ENCODE data around the gene BLID. TPM values are rescaled to one million over a fixed set of nuclear protein-coding genes. Genes with fewer than 3 reads are reported as not detected.

Gene BLID
- total RNA-seq, 1 donor from 2014 or later, result 1.4 TPM

DNA sequence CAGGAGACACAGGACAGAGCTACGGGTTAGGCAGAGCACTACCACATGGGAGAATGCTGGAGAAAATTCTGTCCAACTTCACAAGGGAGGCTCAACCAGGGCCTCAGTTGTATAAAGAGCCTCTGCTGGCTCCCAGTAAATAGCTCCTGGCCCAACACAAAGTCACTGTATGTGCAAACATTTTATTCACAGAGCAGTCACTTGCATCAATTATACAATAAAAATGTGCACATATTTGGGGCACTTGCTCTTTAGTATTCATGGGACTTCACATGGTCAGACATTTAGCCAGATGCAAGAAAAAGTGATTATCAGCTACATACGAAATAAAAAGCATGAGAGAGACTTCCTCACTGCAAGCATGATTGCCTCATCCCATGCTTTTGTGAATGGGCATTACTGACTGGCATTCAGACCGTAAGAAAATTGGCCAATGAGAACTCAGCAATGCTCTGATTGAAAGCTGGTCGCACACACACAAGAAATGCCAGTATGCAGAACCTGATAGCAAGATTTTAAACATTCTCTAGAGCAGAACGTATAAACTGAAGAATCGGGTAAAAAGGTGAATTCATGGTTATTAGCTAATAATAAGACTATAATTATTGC, 39.4 kb downstream of the BLID start:
- no peaks in the 10 kb centered on the region for H3K27me3 Mint-ChIP-seq (ENCODE audit: low read depth)
- no peak overlapping the region for H3K4me3 Mint-ChIP-seq
- TF ChIP-seq, protein P1, sequence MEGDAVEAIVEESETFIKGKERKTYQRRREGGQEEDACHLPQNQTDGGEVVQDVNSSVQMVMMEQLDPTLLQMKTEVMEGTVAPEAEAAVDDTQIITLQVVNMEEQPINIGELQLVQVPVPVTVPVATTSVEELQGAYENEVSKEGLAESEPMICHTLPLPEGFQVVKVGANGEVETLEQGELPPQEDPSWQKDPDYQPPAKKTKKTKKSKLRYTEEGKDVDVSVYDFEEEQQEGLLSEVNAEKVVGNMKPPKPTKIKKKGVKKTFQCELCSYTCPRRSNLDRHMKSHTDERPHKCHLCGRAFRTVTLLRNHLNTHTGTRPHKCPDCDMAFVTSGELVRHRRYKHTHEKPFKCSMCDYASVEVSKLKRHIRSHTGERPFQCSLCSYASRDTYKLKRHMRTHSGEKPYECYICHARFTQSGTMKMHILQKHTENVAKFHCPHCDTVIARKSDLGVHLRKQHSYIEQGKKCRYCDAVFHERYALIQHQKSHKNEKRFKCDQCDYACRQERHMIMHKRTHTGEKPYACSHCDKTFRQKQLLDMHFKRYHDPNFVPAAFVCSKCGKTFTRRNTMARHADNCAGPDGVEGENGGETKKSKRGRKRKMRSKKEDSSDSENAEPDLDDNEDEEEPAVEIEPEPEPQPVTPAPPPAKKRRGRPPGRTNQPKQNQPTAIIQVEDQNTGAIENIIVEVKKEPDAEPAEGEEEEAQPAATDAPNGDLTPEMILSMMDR (IDR thresholded peaks at IDR 0.05; ENCODE audit: unreplicated experiment), result no peak
- H3K4me1 Mint-ChIP-seq, result peaks cover 9% of the 10 kb centered on the region
- no peak for DNase-seq (ENCODE audit: low spot score in 2 of 2, unreplicated experiment in 2 of 2)
- H3K27ac Mint-ChIP-seq, result no peak overlapping the region
- H3K9me3 Mint-ChIP-seq, result no peaks in the 10 kb centered on the region
- H3K36me3 Mint-ChIP-seq, result no peaks in the 10 kb centered on the region

DNA sequence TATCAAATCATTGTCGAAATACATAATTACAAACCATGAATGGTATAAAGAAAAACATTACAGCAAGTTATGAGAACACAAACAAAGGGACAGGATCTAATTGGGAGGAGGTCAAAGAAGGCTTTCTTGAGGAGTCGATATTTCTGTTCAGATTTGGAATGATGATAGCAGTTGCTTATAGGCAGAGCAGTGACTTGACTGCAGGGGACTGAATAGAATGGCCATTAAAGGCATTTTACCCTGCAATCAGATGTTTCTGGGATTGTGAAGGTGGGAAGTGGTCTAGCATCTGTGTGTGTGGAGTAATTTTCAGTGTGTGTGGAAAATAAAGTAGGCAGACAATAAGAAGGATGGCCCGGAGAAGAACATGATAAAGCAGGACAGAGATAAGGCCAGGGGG, 41.0 kb downstream of the BLID start:
- Mint-ChIP-seq H3K4me3 (no peak overlapping the region), H3K27me3 (ENCODE audit: low read depth) (no peaks in the 10 kb centered on the region), H3K4me1 (peaks cover 24% of the 10 kb centered on the region), H3K27ac (no peak overlapping the region), H3K9me3 (no peaks in the 10 kb centered on the region), H3K36me3 (no peaks in the 10 kb centered on the region)
- DNase-seq (ENCODE audit: low spot score in 2 of 2, unreplicated experiment in 2 of 2), result no peak
- TF ChIP-seq, protein P1 (IDR thresholded peaks at IDR 0.05; ENCODE audit: unreplicated experiment), result no peak

- no peaks in the 10 kb centered on the region for H3K9me3 Mint-ChIP-seq
- H3K4me1 Mint-ChIP-seq, result peaks cover 34% of the 10 kb centered on the region
- H3K36me3 Mint-ChIP-seq, result no peaks in the 10 kb centered on the region
- TF ChIP-seq, protein P1 (IDR thresholded peaks at IDR 0.05; ENCODE audit: unreplicated experiment), result no peak
- H3K27me3 Mint-ChIP-seq (ENCODE audit: low read depth), result no peaks in the 10 kb centered on the region
- no peak for DNase-seq (ENCODE audit: low spot score in 2 of 2, unreplicated experiment in 2 of 2)
- H3K4me3 Mint-ChIP-seq, result no peak overlapping the region
- no peak overlapping the region for H3K27ac Mint-ChIP-seq
Observed at GRCh38 chr11:122074022-122074421, 42.0 kb downstream of the BLID start.

- H3K27ac Mint-ChIP-seq, result peak overlapping the region; percentile 98
- peaks cover 54% of the 10 kb centered on the region for H3K4me1 Mint-ChIP-seq
- H3K36me3 Mint-ChIP-seq, result no peaks in the 10 kb centered on the region
- no peak for DNase-seq (ENCODE audit: low spot score in 2 of 2, unreplicated experiment in 2 of 2)
- H3K9me3 Mint-ChIP-seq, result no peaks in the 10 kb centered on the region
- H3K27me3 Mint-ChIP-seq (ENCODE audit: low read depth), result no peaks in the 10 kb centered on the region
- TF ChIP-seq, protein P1 (IDR thresholded peaks at IDR 0.05; ENCODE audit: unreplicated experiment), result no peak
- no peak overlapping the region for H3K4me3 Mint-ChIP-seq
Observed at GRCh38 chr11:122071709-122072202, 44.3 kb downstream of the BLID start.

GRCh38 chr11:122069707-122070360, 46.2 kb downstream of the BLID start:
- peak overlapping the region; percentile 98 for H3K27ac Mint-ChIP-seq
- no peaks in the 10 kb centered on the region for H3K27me3 Mint-ChIP-seq (ENCODE audit: low read depth)
- H3K4me3 Mint-ChIP-seq, result peak overlapping the region; percentile 33

More at GRCh38 chr11:122069707-122070360, 46.2 kb downstream of the BLID start:
- Mint-ChIP-seq H3K9me3 (peaks cover 8% of the 10 kb centered on the region), H3K36me3 (peaks cover 11% of the 10 kb centered on the region), H3K4me1 (peaks cover 54% of the 10 kb centered on the region)
- DNase-seq (ENCODE audit: low spot score in 2 of 2, unreplicated experiment in 2 of 2), result peak; percentile 69 to 77
- TF ChIP-seq, protein P1 (IDR thresholded peaks at IDR 0.05; ENCODE audit: unreplicated experiment), result no peak
